GM12865 (cell line): ENCODE measurements around the gene CEACAM8.
"Not testable (repeated sequence)": the region's sequence is repeated elsewhere in the genome, so short reads cannot be mapped to it uniquely, and the experiment has no call there.

Source experiments
- DNase-seq: peaks from one replicate; pipeline ENCODE4 v3.0.0; 2010; ENCODE audit warnings: low read depth
- H3K4me3 ChIP-seq: 2 replicates; pipeline ENCODE4 v1.5.1; 2011; ENCODE audit warnings: mild to moderate bottlenecking, low read depth, low read length, control low read depth
- TF ChIP-seq, protein P1 (sequence below): IDR thresholded peaks from 2 replicates; pipeline ENCODE4 v1.5.1; 2011; ENCODE audit warnings: low read length, control low read depth, low read depth, inconsistent platforms; ENCODE audit not compliant: insufficient read depth; ENCODE audit errors: missing control alignments

The CEACAM8 gene

DNA sequence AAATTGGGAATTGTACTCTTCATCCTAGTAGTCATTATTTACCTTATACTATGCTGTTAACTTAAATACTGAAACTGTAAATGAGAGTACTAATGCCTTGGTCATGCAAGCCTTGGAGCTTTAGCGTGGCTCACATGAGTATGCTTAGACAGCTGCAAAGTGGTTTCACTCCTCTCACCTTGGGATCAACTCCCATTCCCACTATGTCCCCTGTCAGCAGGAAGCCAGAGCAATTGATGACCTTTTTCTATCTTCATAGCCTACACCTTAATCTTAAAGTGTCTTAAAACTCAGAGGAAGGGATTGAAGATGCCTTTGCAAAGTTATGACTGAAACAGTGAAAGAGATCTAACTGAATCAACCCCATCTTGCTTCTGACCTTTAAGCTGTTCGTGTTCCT is 33.2 kb upstream of the CEACAM8 start:
- TF ChIP-seq, protein P1, sequence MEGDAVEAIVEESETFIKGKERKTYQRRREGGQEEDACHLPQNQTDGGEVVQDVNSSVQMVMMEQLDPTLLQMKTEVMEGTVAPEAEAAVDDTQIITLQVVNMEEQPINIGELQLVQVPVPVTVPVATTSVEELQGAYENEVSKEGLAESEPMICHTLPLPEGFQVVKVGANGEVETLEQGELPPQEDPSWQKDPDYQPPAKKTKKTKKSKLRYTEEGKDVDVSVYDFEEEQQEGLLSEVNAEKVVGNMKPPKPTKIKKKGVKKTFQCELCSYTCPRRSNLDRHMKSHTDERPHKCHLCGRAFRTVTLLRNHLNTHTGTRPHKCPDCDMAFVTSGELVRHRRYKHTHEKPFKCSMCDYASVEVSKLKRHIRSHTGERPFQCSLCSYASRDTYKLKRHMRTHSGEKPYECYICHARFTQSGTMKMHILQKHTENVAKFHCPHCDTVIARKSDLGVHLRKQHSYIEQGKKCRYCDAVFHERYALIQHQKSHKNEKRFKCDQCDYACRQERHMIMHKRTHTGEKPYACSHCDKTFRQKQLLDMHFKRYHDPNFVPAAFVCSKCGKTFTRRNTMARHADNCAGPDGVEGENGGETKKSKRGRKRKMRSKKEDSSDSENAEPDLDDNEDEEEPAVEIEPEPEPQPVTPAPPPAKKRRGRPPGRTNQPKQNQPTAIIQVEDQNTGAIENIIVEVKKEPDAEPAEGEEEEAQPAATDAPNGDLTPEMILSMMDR: no peak
- DNase-seq: no peak
- no peak overlapping the region for H3K4me3 ChIP-seq

DNA sequence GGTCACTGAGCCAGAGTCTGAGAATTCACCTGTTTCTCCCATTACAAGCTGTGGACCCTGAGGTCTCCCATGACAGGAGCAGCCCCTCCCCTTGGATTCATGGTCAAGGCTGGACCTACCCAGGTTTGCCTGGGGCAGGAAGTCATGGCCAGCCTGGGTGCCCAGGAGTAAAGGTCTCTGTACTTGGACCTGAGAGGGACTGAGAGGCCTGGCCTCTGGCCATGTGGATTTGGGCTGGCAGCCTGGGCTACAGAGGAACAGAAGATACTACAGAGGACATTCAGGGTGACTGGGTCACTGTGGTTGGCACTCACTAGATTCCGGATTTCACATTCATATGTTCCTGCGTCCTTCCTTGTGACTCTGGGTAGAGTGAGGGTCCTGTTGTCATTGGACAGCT is 31.5 kb upstream of the CEACAM8 start:
- H3K4me3 ChIP-seq: no peak overlapping the region

DNA sequence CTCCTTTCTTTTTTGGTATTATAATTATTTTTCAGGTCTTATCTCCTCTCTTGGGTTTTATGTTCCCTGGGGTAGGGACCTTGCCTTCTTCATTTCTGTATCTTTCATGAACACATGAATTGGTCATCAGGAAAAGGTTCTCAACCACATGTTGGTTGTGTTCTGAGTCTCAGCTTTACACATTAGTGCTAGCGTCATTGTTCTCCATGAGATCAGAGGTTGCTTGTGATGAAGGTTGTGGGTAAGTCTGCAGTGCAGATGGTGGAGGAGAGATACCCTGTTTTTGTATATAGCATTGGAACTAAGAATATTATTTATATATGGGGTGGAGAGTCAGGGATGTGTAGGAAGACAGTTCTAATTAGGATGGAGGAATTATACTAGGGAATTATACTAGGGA is 24.5 kb upstream of the CEACAM8 start:
- DNase-seq: no peak
- TF ChIP-seq, protein P1: no peak
- H3K4me3 ChIP-seq: no peak overlapping the region

More for the DNA sequence above, 31.5 kb upstream of the CEACAM8 start:
- DNase-seq: no peak
- TF ChIP-seq, protein P1: no peak

DNA sequence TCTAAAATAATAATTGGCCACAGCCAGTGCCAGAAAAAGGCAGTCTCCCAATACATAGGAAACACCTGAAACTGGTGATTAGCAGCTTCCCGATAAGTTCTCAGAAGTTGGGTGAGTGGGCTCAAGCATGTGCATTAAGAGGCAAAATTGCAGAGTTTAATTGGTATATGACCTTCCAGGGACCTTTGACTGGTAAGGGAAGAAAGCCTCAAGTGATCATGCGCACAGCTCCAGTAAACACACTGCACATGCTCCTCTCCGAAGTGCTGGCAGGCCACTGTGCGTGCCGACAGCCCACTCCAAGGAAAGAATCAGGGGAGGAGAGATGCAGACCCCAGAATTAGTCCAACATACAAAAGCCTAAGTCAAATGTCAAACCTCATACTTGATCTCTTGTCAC is 18.9 kb upstream of the CEACAM8 start:
- DNase-seq: no peak
- H3K4me3 ChIP-seq: no peak overlapping the region
- TF ChIP-seq, protein P1: no peak

DNA sequence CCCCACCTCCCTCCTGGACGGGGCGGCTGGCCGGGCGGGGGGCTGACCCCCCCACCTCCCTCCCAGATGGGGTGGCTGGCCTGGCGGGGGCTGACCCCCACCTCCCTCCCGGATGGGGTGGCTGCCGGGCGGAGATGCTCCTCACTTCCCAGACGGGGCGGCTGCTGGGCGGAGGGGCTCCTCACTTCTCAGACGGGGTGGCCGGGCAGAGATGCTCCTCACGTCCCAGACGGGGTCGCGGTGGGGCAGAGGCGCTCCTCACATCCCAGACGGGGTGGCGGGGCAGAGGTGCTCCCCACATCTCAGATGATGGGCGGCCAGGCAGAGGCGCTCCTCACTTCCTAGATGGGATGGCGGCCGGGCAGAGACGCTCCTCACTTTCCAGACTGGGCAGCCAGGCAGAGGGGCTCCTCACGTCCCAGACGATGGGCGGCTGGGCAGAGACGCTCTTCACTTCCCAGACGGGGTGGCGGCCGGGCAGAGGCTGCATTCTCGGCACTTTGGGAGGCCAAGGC is 15.7 kb upstream of the CEACAM8 start:
- not testable (repeated sequence) for H3K4me3 ChIP-seq, DNase-seq

DNA sequence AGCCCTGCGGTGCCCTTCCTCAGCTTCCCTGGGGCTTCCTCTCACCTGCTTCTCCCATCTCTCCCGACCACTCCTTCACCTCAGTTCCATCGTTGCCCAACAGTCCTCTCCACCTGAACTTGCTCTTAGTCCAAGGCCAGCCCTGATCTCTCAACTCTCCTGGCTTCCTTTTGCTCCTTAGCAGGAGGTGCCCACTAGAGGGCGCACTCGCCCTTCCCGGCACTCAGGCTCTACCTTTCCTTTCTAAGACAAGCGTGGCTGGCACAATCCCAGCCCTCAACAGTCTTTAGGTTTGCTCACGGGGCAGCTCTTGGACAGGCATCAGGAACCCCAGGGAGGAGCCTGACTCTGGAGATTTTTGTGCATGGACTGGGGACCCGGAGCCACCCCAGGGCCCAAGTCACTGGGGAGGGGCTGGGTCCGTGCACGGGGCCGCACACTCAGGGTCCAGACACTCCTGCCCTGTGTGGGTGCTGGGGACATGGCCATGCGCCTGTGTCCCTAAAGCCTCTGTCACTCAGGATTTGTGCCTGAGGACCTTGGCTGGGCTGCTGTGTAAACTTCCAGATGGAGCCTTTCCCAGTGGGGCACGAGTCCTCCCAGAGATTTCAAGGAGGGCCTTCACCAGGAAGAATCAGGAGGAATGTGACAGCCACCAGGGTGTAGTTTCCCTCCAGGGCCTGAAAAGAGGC is 12.1 kb upstream of the CEACAM8 start:
- H3K4me3 ChIP-seq: no peak overlapping the region
- TF ChIP-seq, protein P1: peak; percentile 88
- DNase-seq: peak; percentile 64

DNA sequence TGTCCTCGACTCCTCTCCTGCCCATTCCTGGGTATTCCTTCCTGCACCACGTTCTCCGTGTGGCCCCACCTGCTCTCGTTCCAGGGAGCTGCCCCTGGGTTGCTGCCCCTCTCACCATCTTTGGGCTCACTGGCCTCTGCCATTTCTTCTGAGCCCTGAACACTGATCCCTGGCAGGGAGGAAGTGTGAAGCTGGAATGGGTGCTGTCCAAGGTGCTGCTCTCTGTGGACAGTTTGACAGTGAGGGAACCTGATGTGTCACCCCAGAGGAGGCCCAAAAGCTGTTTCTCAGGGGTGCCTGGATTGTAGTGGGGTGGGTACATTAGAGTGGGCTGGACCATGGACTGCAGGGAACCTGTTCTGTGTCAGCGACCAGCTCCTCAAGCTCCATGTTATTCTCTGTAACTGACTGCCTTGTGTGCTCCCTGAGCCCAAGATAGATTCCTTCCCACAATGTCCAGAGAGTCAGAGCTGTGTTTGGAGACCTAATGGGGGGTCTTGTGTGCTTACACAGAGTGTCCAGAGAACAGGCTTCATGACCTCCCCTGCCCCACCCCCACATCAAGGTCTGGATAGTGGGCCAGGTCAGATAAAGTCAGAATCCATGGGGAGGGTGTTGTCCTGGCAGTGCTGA is 7.2 kb upstream of the CEACAM8 start:
- H3K4me3 ChIP-seq: no peak overlapping the region
- DNase-seq: peak; percentile 25
- TF ChIP-seq, protein P1: no peak
